ENCODE measurements around the gene UBE4A.

The UBE4A gene

DNA sequence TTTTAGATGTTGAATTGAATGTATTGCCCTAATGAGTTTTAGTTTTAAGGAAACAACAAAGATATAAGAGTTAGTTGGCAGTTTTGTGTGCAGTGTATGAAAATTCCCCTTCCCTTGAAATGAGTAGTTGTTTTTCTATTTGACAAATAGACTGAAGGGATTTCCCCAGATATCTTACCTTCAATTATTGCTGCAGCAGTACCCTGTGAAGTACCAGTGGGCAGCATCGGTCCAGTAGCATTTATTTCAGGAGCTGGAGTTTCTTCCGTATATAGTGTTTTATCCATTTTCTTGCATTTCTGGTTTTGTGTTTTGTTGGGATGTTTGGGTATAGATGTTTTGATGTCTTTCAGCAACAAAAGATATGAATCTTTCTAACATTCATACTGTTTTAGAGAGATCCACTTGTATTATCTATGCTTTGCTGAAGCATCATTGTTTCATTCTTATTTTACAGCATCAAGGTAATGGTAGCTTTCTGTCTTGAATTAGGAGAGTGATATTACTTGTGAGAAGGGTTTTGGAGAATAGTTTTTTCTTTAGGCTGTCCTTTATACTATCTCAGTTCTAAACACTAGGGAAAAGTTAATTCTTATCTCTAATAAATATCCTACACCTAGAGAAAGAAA, 84.3 kb downstream of the UBE4A start:
- H3K9ac ChIP-seq (ENCODE audit: low read length), result no peak overlapping the region
- TF ChIP-seq EZH2phosphoT487 (IDR thresholded peaks at IDR 0.05; ENCODE audit: low read length) (no peak), EZH2 (optimal IDR thresholded peaks at IDR 0.05; ENCODE audit: low read depth, low read length) (no peak)
- TF ChIP-seq, protein P1, sequence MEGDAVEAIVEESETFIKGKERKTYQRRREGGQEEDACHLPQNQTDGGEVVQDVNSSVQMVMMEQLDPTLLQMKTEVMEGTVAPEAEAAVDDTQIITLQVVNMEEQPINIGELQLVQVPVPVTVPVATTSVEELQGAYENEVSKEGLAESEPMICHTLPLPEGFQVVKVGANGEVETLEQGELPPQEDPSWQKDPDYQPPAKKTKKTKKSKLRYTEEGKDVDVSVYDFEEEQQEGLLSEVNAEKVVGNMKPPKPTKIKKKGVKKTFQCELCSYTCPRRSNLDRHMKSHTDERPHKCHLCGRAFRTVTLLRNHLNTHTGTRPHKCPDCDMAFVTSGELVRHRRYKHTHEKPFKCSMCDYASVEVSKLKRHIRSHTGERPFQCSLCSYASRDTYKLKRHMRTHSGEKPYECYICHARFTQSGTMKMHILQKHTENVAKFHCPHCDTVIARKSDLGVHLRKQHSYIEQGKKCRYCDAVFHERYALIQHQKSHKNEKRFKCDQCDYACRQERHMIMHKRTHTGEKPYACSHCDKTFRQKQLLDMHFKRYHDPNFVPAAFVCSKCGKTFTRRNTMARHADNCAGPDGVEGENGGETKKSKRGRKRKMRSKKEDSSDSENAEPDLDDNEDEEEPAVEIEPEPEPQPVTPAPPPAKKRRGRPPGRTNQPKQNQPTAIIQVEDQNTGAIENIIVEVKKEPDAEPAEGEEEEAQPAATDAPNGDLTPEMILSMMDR (IDR thresholded peaks at IDR 0.05; ENCODE audit: low read length), result no peak

DNA sequence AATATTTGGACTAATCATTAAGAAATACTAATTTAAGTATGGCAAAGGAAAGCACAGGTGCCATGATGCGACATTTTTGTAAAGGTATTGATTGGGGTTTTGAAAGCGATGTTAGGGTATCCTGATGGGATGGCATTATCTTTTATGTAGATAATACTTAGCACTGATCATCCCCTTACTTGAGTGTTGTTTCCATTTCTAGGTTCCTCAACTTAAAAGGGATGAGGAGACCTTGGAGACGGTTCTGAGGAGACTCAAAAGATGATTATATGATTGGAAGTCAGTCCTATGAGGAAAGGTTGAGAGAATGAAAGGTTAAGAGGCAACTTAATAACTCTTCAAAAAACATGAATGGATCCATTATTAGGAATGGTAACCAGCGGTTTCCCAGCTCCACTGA, 88.0 kb downstream of the UBE4A start:
- no peak for DNase-seq
- Histone ChIP-seq H3K36me3 (replicated peaks; ENCODE audit: insufficient read depth, low read length) (no peaks in the 10 kb centered on the region), H3F3A (ENCODE audit: insufficient read depth, low read length) (peaks cover 2% of the 10 kb centered on the region; the same call in 1 of the 2 replicates), H3K4me2 (ENCODE audit: low read depth, low read length) (no peak overlapping the region), H3K9ac (ENCODE audit: low read length) (no peak overlapping the region), H2AFZ (ENCODE audit: low read length) (no peak overlapping the region), H3K9me2 (replicated peaks; ENCODE audit: insufficient read depth, low read length) (no peaks in the 10 kb centered on the region), H3K79me2 (ENCODE audit: low read length) (peaks cover 96% of the 10 kb centered on the region), H3K9me3 (replicated peaks; ENCODE audit: insufficient read depth, low read length) (no peaks in the 10 kb centered on the region), H3K27ac (ENCODE audit: low read length) (no peak overlapping the region), H4K20me1 (ENCODE audit: insufficient read depth, low read length) (peaks cover 14% of the 10 kb centered on the region), H3K27me3 (replicated peaks; ENCODE audit: insufficient read depth, low read length) (no peaks in the 10 kb centered on the region), H3K4me1 (ENCODE audit: low read length) (peaks cover 11% of the 10 kb centered on the region), H3K4me3 (ENCODE audit: low read length) (no peak overlapping the region)
- TF ChIP-seq EZH2phosphoT487 (IDR thresholded peaks at IDR 0.05; ENCODE audit: low read length) (no peak), EZH2 (optimal IDR thresholded peaks at IDR 0.05; ENCODE audit: low read depth, low read length) (no peak)
- TF ChIP-seq, protein P1 (IDR thresholded peaks at IDR 0.05; ENCODE audit: low read length), result no peak

More for the DNA sequence above, 84.3 kb downstream of the UBE4A start:
- no peak overlapping the region for H3K27ac ChIP-seq (ENCODE audit: low read length)
- H3K9me2 ChIP-seq (replicated peaks; ENCODE audit: insufficient read depth, low read length), result no peaks in the 10 kb centered on the region
- peaks cover 4% of the 10 kb centered on the region; the same call in 1 of the 2 replicates for H3F3A ChIP-seq (ENCODE audit: insufficient read depth, low read length)
- no peak overlapping the region for H3K4me2 ChIP-seq (ENCODE audit: low read depth, low read length)
- peaks cover 47% of the 10 kb centered on the region for H4K20me1 ChIP-seq (ENCODE audit: insufficient read depth, low read length)
- H3K27me3 ChIP-seq (replicated peaks; ENCODE audit: insufficient read depth, low read length), result no peaks in the 10 kb centered on the region
- H3K4me1 ChIP-seq (ENCODE audit: low read length), result peaks cover 19% of the 10 kb centered on the region
- H2AFZ ChIP-seq (ENCODE audit: low read length), result no peak overlapping the region
- H3K36me3 ChIP-seq (replicated peaks; ENCODE audit: insufficient read depth, low read length), result no peaks in the 10 kb centered on the region
- H3K79me2 ChIP-seq (ENCODE audit: low read length), result peaks cover 100% of the 10 kb centered on the region
- DNase-seq, result no peak
- H3K9me3 ChIP-seq (replicated peaks; ENCODE audit: insufficient read depth, low read length), result no peaks in the 10 kb centered on the region
- H3K4me3 ChIP-seq (ENCODE audit: low read length), result no peak overlapping the region

DNA sequence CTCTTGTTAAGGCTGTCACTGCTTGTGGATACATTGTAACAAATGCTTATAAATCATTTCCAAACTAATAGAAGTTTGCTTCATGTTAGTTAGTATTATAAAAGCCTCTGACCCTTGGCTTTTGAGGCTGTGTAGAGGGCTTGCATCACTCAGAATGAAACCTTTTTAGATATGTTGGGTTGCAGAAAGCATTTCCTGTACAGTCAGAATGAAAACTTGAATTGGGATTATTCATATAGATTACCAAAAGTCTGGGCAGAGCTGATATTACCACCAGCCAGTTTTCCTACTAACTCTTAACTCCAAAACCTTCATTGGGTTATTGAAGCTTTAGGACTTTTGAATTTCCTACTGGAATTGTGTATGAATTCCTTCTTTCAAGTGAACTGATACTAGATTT, 88.9 kb downstream of the UBE4A start:
- H3K9me3 ChIP-seq (replicated peaks; ENCODE audit: insufficient read depth, low read length), result no peaks in the 10 kb centered on the region
- no peaks in the 10 kb centered on the region for H3K9me2 ChIP-seq (replicated peaks; ENCODE audit: insufficient read depth, low read length)
- no peak for TF ChIP-seq EZH2 (optimal IDR thresholded peaks at IDR 0.05; ENCODE audit: low read depth, low read length)
- TF ChIP-seq, protein P1 (IDR thresholded peaks at IDR 0.05; ENCODE audit: low read length), result no peak
- H3K79me2 ChIP-seq (ENCODE audit: low read length), result peaks cover 94% of the 10 kb centered on the region
- H4K20me1 ChIP-seq (ENCODE audit: insufficient read depth, low read length), result peaks cover 10% of the 10 kb centered on the region; the same call in 1 of the 2 replicates
- peak overlapping the region; percentile 11; the same call in 1 of the 2 replicates for H3K27ac ChIP-seq (ENCODE audit: low read length)
- no peak overlapping the region for H3K9ac ChIP-seq (ENCODE audit: low read length)
- H2AFZ ChIP-seq (ENCODE audit: low read length), result no peak overlapping the region
- H3F3A ChIP-seq (ENCODE audit: insufficient read depth, low read length), result peaks cover 2% of the 10 kb centered on the region; the same call in 1 of the 2 replicates
- H3K36me3 ChIP-seq (replicated peaks; ENCODE audit: insufficient read depth, low read length), result no peaks in the 10 kb centered on the region
- DNase-seq, result no peak
- H3K4me2 ChIP-seq (ENCODE audit: low read depth, low read length), result peak overlapping the region; percentile 5; the same call in 1 of the 2 replicates
- no peaks in the 10 kb centered on the region for H3K27me3 ChIP-seq (replicated peaks; ENCODE audit: insufficient read depth, low read length)
- peaks cover 11% of the 10 kb centered on the region for H3K4me1 ChIP-seq (ENCODE audit: low read length)
- H3K4me3 ChIP-seq (ENCODE audit: low read length), result no peak overlapping the region

Measured in MM.1S (cell line).